ENCODE measurements around the gene ABCA10. TPM values are rescaled to one million over a fixed set of nuclear protein-coding genes. Genes with fewer than 3 reads are reported as not detected.

ABCA10 gene
- total RNA-seq, 1 experiment from 2014 or later = 0.90 TPM

DNA sequence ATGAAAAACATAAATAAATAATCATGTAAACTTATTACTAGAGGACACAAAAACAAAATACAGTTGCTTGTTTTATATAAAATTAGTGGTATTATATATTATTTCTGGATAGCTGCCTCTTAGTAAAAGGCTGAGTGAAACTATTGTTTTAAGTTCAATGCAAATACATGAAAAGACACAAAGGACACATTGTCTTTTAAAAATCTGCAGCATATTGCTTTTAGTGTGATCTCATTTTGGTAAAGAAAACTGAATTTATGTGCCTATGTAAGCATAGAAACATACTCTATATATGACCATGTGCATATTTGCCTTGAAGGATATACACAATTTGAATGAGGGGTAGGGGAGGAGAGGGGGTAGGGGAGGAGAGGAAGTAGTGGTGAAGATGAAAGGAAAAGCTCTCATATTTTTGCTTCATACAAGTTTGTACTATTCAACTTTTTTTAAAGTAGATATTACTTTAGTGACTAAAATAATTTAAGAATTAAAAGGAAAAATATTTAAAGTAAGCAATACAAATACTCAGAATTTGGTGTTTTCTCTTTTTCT, 5.8 kb downstream of the ABCA10 start:
- ChIA-PET CTCF (no interaction called here), POLR2A (no interaction called here)
- in situ Hi-C loops (cut with HindIII; ENCODE audit: low pct_unique_long_range_greater_than_20kb, low sequenced_read_pairs) = no loop called here
- no peak for TF ChIP-seq TCF7L2 (IDR thresholded peaks at IDR 0.05; ENCODE audit: low read depth, low read length)
- TF ChIP-seq, protein P1, sequence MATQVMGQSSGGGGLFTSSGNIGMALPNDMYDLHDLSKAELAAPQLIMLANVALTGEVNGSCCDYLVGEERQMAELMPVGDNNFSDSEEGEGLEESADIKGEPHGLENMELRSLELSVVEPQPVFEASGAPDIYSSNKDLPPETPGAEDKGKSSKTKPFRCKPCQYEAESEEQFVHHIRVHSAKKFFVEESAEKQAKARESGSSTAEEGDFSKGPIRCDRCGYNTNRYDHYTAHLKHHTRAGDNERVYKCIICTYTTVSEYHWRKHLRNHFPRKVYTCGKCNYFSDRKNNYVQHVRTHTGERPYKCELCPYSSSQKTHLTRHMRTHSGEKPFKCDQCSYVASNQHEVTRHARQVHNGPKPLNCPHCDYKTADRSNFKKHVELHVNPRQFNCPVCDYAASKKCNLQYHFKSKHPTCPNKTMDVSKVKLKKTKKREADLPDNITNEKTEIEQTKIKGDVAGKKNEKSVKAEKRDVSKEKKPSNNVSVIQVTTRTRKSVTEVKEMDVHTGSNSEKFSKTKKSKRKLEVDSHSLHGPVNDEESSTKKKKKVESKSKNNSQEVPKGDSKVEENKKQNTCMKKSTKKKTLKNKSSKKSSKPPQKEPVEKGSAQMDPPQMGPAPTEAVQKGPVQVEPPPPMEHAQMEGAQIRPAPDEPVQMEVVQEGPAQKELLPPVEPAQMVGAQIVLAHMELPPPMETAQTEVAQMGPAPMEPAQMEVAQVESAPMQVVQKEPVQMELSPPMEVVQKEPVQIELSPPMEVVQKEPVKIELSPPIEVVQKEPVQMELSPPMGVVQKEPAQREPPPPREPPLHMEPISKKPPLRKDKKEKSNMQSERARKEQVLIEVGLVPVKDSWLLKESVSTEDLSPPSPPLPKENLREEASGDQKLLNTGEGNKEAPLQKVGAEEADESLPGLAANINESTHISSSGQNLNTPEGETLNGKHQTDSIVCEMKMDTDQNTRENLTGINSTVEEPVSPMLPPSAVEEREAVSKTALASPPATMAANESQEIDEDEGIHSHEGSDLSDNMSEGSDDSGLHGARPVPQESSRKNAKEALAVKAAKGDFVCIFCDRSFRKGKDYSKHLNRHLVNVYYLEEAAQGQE (IDR thresholded peaks at IDR 0.05; ENCODE audit: insufficient read depth in 1 of 2, low read depth in 2 of 2, low read length in 1 of 2) = no peak
- TF ChIP-seq, protein P2, sequence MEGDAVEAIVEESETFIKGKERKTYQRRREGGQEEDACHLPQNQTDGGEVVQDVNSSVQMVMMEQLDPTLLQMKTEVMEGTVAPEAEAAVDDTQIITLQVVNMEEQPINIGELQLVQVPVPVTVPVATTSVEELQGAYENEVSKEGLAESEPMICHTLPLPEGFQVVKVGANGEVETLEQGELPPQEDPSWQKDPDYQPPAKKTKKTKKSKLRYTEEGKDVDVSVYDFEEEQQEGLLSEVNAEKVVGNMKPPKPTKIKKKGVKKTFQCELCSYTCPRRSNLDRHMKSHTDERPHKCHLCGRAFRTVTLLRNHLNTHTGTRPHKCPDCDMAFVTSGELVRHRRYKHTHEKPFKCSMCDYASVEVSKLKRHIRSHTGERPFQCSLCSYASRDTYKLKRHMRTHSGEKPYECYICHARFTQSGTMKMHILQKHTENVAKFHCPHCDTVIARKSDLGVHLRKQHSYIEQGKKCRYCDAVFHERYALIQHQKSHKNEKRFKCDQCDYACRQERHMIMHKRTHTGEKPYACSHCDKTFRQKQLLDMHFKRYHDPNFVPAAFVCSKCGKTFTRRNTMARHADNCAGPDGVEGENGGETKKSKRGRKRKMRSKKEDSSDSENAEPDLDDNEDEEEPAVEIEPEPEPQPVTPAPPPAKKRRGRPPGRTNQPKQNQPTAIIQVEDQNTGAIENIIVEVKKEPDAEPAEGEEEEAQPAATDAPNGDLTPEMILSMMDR (IDR thresholded peaks at IDR 0.05) = no peak
- TF ChIP-seq SIN3A (IDR thresholded peaks at IDR 0.05; ENCODE audit: borderline replicate concordance, insufficient read depth, low read depth, low read length) = no peak
- no peak for TF ChIP-seq POLR2AphosphoS5 (IDR thresholded peaks at IDR 0.05; ENCODE audit: low read depth, low read length)
- intact Hi-C loops (cut with micrococcal nuclease; ENCODE audit: unreplicated experiment) = no loop called here
- H3K27ac ChIP-seq (ENCODE audit: low read length) = no peak overlapping the region
- H3K4me1 ChIP-seq (ENCODE audit: control insufficient read depth, insufficient read depth, low read length) = no peaks in the 10 kb centered on the region
- no peak overlapping the region for H3K4me3 ChIP-seq (ENCODE audit: low read depth in 2 of 2, low read length in 2 of 2)
- DNase-seq (ENCODE audit: low read depth, low spot score) (no peak), ATAC-seq (no peak)
- H3K27me3 ChIP-seq (ENCODE audit: control insufficient read depth, insufficient read depth, low read length) = no peaks in the 10 kb centered on the region
- H3K36me3 ChIP-seq (ENCODE audit: control insufficient read depth, insufficient read depth, low read length) = no peaks in the 10 kb centered on the region
- no peaks in the 10 kb centered on the region for H3K9me3 ChIP-seq (ENCODE audit: control insufficient read depth, insufficient read depth, low read depth, low read length)
- no TSS peak for BruUV-seq (replicated peaks)

DNA sequence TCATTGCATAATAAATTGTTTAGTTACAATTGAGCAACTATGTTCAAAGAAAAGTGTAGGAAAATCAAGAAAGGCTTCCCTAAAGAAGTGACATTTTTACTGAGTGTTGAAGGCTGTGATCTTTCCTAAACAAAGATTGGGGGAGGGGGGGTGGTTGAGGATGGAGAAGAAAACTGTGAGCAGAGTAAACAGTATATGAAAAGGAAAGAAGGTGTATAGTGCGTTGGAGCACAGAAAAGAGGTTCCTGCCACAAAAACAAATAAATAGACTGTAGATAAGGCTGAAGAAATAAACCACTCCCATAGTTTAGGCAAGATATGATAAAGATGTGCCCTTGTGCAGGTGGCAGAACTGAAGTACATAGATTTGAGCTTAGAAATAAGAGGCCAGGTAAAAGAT, 8.5 kb downstream of the ABCA10 start:
- TF ChIP-seq, protein P2 (IDR thresholded peaks at IDR 0.05) = no peak
- no peak for TF ChIP-seq TCF7L2 (IDR thresholded peaks at IDR 0.05; ENCODE audit: low read depth, low read length)
- no peak for TF ChIP-seq SIN3A (IDR thresholded peaks at IDR 0.05; ENCODE audit: borderline replicate concordance, insufficient read depth, low read depth, low read length)
- TF ChIP-seq POLR2AphosphoS5 (IDR thresholded peaks at IDR 0.05; ENCODE audit: low read depth, low read length) = no peak
- TF ChIP-seq, protein P1 (IDR thresholded peaks at IDR 0.05; ENCODE audit: insufficient read depth in 1 of 2, low read depth in 2 of 2, low read length in 1 of 2) = no peak
- Histone ChIP-seq H3K36me3 (ENCODE audit: control insufficient read depth, insufficient read depth, low read length) (no peaks in the 10 kb centered on the region), H3K4me1 (ENCODE audit: control insufficient read depth, insufficient read depth, low read length) (no peaks in the 10 kb centered on the region), H3K4me3 (ENCODE audit: low read depth in 2 of 2, low read length in 2 of 2) (no peak overlapping the region), H3K9me3 (ENCODE audit: control insufficient read depth, insufficient read depth, low read depth, low read length) (no peaks in the 10 kb centered on the region), H3K27ac (ENCODE audit: low read length) (no peak overlapping the region), H3K27me3 (ENCODE audit: control insufficient read depth, insufficient read depth, low read length) (no peaks in the 10 kb centered on the region)
- DNase-seq (ENCODE audit: low read depth, low spot score) = no peak
- POLR2A ChIA-PET = no interaction called here
- in situ Hi-C loops (cut with HindIII; ENCODE audit: low pct_unique_long_range_greater_than_20kb, low sequenced_read_pairs) (no loop called here), intact Hi-C loops (cut with micrococcal nuclease; ENCODE audit: unreplicated experiment) (no loop called here)
- BruUV-seq (replicated peaks) = no TSS peak
- CTCF ChIA-PET = no interaction called here
- ATAC-seq = no peak
